GM12878 (cell line): ENCODE measurements around the gene UBR3. TPM values are rescaled to one million over a fixed set of nuclear protein-coding genes. Genes with fewer than 3 reads are reported as not detected.

ENCODE experiments used
- ATAC-seq: fragments of 200-7000 bp; cut with Tn5 transposase; 3 replicates; pipeline ENCODE4 v1.9.1; 2020; ENCODE audit warnings: mild to moderate bottlenecking, moderate library complexity
- BruUV-seq: library from RNA; stranded (reverse); fragments of 400-500 nt; replicated peaks from 2 replicates; lab custom pipeline; 2021; lab: Mats Ljungman, UMichigan
- CTCF ChIA-PET: fragments of 300-600 bp; sonication (Branson Sonifier 250); formaldehyde crosslinking; extraction: SDS; loops from one replicate; lab custom pipeline; 2021; ENCODE audit warnings: inconsistent platforms; lab: Yijun Ruan, JAX
- POLR2A ChIA-PET: fragments of 350-600 bp; formaldehyde crosslinking; extraction: SDS; loops from one replicate; lab custom pipeline; 2021; ENCODE audit warnings: inconsistent platforms; lab: Charles Lee
- RAD21 ChIA-PET: fragments of 300-600 bp; sonication (Branson Sonifier 250); formaldehyde crosslinking; loops from one replicate; lab custom pipeline; 2023; ENCODE audit warnings: antibody characterized with exemption; ENCODE audit not compliant: unreplicated experiment; lab: Charles Lee
- SMC1A ChIA-PET: fragments of 300-600 bp; sonication (Branson Sonifier 250); formaldehyde crosslinking; loops from one replicate; lab custom pipeline; 2023; ENCODE audit not compliant: unreplicated experiment, uncharacterized antibody; lab: Charles Lee
- DNase-seq: peaks from one replicate; pipeline ENCODE4 v3.0.0-alpha.2; 2011; ENCODE audit warnings: low read depth, low spot score
- FAIRE-seq: peaks from 3 replicates; lab custom pipeline; 2011; peaks lifted over from hg19 to GRCh38; lab: Jason Lieb, UNC
- H2AFZ ChIP-seq: 2 replicates; pipeline ENCODE4 v1.6.0; 2011; ENCODE audit warnings: low read depth, low read length, control low read depth; ENCODE audit not compliant: control insufficient read depth
- H3K27ac ChIP-seq: 2 replicates; pipeline ENCODE4 v1.5.1; 2011; ENCODE audit warnings: control low read depth; ENCODE audit not compliant: control insufficient read depth, insufficient read depth
- H3K27me3 ChIP-seq, 2 experiments: replicated peaks in 1 of 2; 2 replicates each; pipeline versions ENCODE4 v1.6.0 to v1.6.1; 2011; ENCODE audit warnings: low read length in 1 of 2; ENCODE audit not compliant: control insufficient read depth in 2 of 2, insufficient read depth in 2 of 2
- H3K36me3 ChIP-seq, 2 experiments: 2 replicates each; pipeline ENCODE4 v1.5.1; 2011; ENCODE audit warnings: low read length in 1 of 2; ENCODE audit not compliant: control insufficient read depth in 2 of 2, insufficient read depth in 2 of 2
- H3K4me1 ChIP-seq: 2 replicates; pipeline ENCODE4 v1.6.1; 2011; ENCODE audit warnings: mild to moderate bottlenecking, low read length, moderate library complexity, mixed read lengths; ENCODE audit not compliant: control insufficient read depth, insufficient read depth
- H3K4me2 ChIP-seq: 2 replicates; pipeline ENCODE4 v1.6.0; 2011; ENCODE audit warnings: control low read depth; ENCODE audit not compliant: control insufficient read depth, insufficient read depth
- H3K4me3 ChIP-seq: fragments of 200-600 bp; sonication (generic); 2 replicates; pipeline ENCODE4 v1.5.1; 2016
- H3K79me2 ChIP-seq: 2 replicates; pipeline ENCODE4 v1.6.0; 2011; ENCODE audit warnings: low read length; ENCODE audit not compliant: control insufficient read depth, insufficient read depth
- H3K9ac ChIP-seq: 2 replicates; pipeline ENCODE4 v1.8.0; 2011; ENCODE audit warnings: low read length, control low read depth, mixed read lengths; ENCODE audit not compliant: control insufficient read depth, insufficient read depth
- H3K9me3 ChIP-seq: replicated peaks from 3 replicates; pipeline ENCODE4 v1.5.1; 2011; ENCODE audit warnings: mild to moderate bottlenecking, low read length; ENCODE audit not compliant: control insufficient read depth, insufficient read depth
- H4K20me1 ChIP-seq: 2 replicates; pipeline ENCODE4 v1.6.0; 2011; ENCODE audit not compliant: control insufficient read depth, insufficient read depth
- BCL11A ChIP-seq: IDR thresholded peaks from 2 replicates; pipeline ENCODE4 v1.6.1; 2011; ENCODE audit warnings: low read depth, low read length
- BRCA1 ChIP-seq: IDR thresholded peaks from 2 replicates; pipeline ENCODE4 v1.6.1; 2011; ENCODE audit warnings: low read depth, low read length, improper control_type of control experiment
- CEBPB ChIP-seq, 2 experiments: fragments of 150-350 bp in 1 of 2; IDR thresholded peaks; 2 replicates each; pipeline ENCODE4 v1.6.1; 2012 to 2014; ENCODE audit warnings: low read depth in 2 of 2, low read length in 2 of 2, borderline replicate concordance in 1 of 2, inconsistent platforms in 1 of 2
- GABPA ChIP-seq: IDR thresholded peaks from 2 replicates; pipeline ENCODE4 v1.6.1; 2014; ENCODE audit warnings: antibody characterized with exemption, low read depth, mild to moderate bottlenecking, inconsistent platforms
- IKZF2 ChIP-seq, 2 experiments: fragments of 450-650 bp; IDR thresholded peaks; 2 replicates each; pipeline ENCODE4 v1.6.1; 2017; ENCODE audit warnings: mild to moderate bottlenecking in 2 of 2, moderate library complexity in 2 of 2
- MYB ChIP-seq: fragments of 150-350 bp; IDR thresholded peaks from 2 replicates; pipeline ENCODE4 v1.6.1; 2014; ENCODE audit warnings: mild to moderate bottlenecking, low read depth, low read length, borderline replicate concordance
- NBN ChIP-seq: fragments of 450-650 bp; IDR thresholded peaks from 2 replicates; pipeline ENCODE4 v1.6.1; 2016
- POLR2AphosphoS5 ChIP-seq: IDR thresholded peaks from 2 replicates; pipeline ENCODE4 v1.6.1; 2011; ENCODE audit warnings: mild to moderate bottlenecking, low read length, inconsistent platforms
- RBBP5 ChIP-seq: fragments of 200-600 bp; sonication (generic); conservative IDR thresholded peaks from 2 replicates; pipeline ENCODE4 v1.6.1; 2016
- RELA ChIP-seq: fragments of 450-650 bp; IDR thresholded peaks from 2 replicates; pipeline ENCODE4 v1.8.0; 2014; ENCODE audit warnings: borderline replicate concordance; ENCODE audit not compliant: partially characterized antibody
- SMAD1 ChIP-seq: fragments of 450-650 bp; IDR thresholded peaks from 2 replicates; pipeline ENCODE4 v1.6.1; 2018; ENCODE audit warnings: mild to moderate bottlenecking, low read depth; ENCODE audit not compliant: partially characterized antibody
- WRNIP1 ChIP-seq: IDR thresholded peaks from 2 replicates; pipeline ENCODE4 v1.6.1; 2011; ENCODE audit warnings: low read depth, low read length, improper control_type of control experiment, borderline replicate concordance
- ZBED1 ChIP-seq: IDR thresholded peaks from 2 replicates; pipeline ENCODE4 v1.6.1; 2016; ENCODE audit warnings: borderline replicate concordance
- ZNF207 ChIP-seq: fragments of 450-650 bp; IDR thresholded peaks from 2 replicates; pipeline ENCODE4 v1.6.1; 2014; ENCODE audit warnings: antibody characterized with exemption, mild to moderate bottlenecking, borderline replicate concordance
- WGBS: methylation state at CpG from one replicate; pipeline ENCODE4 v1.1.6; 2016; ENCODE audit warnings: low lambda C conversion rate; ENCODE audit not compliant: insufficient replicate concordance, insufficient coverage; ENCODE audit errors: missing lambda C conversion rate; 5-methylcytosine and 5-hydroxymethylcytosine counted together
- in situ Hi-C: fragments of 300-500 bp; cut with MboI; formaldehyde crosslinking; loops from 9 replicates; pipeline ENCODE4 v1.14.3; 2018; ENCODE audit warnings: mixed read lengths
- intact Hi-C: fragments of 100-400 bp; cut with micrococcal nuclease; formaldehyde crosslinking; loops from one replicate; pipeline ENCODE4 v1.14.2; 2022; ENCODE audit not compliant: unreplicated experiment
- polyA plus RNA-seq, 11 experiments: library from polyadenylated mRNA; depleted of rRNA in 4 of 11; unstranded in 6 of 11; stranded (reverse) in 5 of 11; fragments of >200 nt; fragmentation: Nextera tagmentation in 4 of 11; fragmentation: Illumina TruSeq in 1 of 11; extraction: Ambion mirVana in 4 of 11; extraction: Trizol in 1 of 11; gene quantifications; 1 replicate in 1 of 11; 2 replicates in 10 of 11; pipeline versions ENCODE4 v1.2.1 to v1.2.3, GENCODE V29; 2011 to 2016; ENCODE audit warnings: inconsistent platforms in 2 of 11, missing spikeins in 2 of 11, low read depth in 1 of 11
- total RNA-seq, 4 experiments: library from RNA; depleted of rRNA in 3 of 4; stranded (reverse); fragments of >200 nt in 3 of 4; fragmentation: Illumina TruSeq in 1 of 4; extraction: Trizol in 1 of 4; gene quantifications; 2 replicates each; pipeline versions ENCODE4 v1.2.1 to v1.2.3, GENCODE V29; 2013 to 2021
- TF ChIP-seq, protein P1 (sequence below): fragments of 450-650 bp; IDR thresholded peaks from 2 replicates; pipeline ENCODE4 v1.6.1; 2018; ENCODE audit warnings: borderline replicate concordance, mild to moderate bottlenecking; ENCODE audit not compliant: partially characterized antibody
- TF ChIP-seq, protein P2 (sequence below): fragments of 450-650 bp; conservative IDR thresholded peaks from 2 replicates; pipeline ENCODE4 v1.6.1; 2017; ENCODE audit warnings: mild to moderate bottlenecking, moderate library complexity
- TF ChIP-seq, protein P3 (sequence below), 3 experiments: IDR thresholded peaks in 2 of 3; conservative IDR thresholded peaks in 1 of 3; 2 replicates each; pipeline ENCODE4 v1.5.1; 2011; ENCODE audit warnings: low read depth in 3 of 3, low read length in 3 of 3, mild to moderate bottlenecking in 3 of 3, control low read depth in 2 of 3, moderate library complexity in 2 of 3, inconsistent platforms in 1 of 3, mixed read lengths in 1 of 3; ENCODE audit not compliant: control insufficient read depth in 2 of 3, insufficient read depth in 1 of 3; ENCODE audit errors: extremely low read depth in 1 of 3

The UBR3 gene
- total and polyA plus RNA-seq, 10 of the 15 experiments (the other 5 are each of a cell fraction or from before 2014, with no cell fraction given): 3.8 to 22.9 (median 11.2) TPM

DNA sequence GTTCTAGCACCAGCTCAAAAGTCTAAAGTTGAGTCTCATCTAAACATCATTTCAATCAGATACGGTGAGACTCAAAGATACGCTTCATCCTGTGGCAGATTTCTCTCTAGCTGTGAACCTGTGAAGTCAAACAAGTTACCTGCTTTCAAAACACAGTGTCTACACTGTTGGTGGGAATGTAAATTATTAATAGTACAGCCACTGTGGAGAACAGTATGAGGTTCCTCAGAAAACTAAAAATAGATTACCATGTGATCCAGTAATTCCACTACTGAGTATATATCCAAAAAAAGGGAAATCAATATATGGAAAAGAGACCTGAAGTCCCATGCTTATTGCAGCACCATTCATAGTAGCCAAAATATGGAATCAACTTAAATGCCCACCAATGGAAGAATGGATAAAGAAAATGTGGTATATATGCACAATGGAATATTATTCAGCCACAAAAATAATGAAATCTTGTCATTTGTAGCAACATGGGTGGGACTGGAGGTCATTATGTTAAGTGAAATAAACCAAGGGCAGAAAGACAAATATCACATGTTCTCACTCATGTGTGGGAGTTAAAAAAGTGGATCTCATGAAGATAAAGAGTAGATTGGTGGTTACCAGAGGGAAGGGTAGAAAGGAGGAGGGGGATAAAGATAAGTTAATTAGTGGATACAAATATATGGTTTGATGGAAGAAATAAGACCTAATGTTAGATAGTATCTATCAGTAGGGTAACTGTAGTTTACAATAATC, 11.7 kb downstream of the UBR3 start:
- ChIA-PET CTCF (interaction anchor here (0.6 kb wide), 1 partner anchor 1536 kb away, joined by 3 read pairs; no protein-coding TSS in a partner anchor), RAD21 (no interaction called here), POLR2A (interaction anchor here (0.6 kb wide), 1 partner anchor 93 kb away, joined by 4 read pairs; no protein-coding TSS in a partner anchor), SMC1A (interaction anchor here (1.1 kb wide), 1 partner anchor 11 kb away, joined by 3 read pairs; the partner anchor contains the start of gene UBR3)
- in situ Hi-C loops: no loop called here
- no peak for ATAC-seq
- Histone ChIP-seq H4K20me1 (no peaks in the 10 kb centered on the region), H3K4me1 (no peaks in the 10 kb centered on the region), H2AFZ (no peak overlapping the region), H3K79me2 (peaks cover 8% of the 10 kb centered on the region), H3K4me3 (no peak overlapping the region), H3K4me2 (no peak overlapping the region), H3K27ac (no peak overlapping the region), H3K9ac (no peak overlapping the region), H3K27me3 (no peaks in the 10 kb centered on the region), H3K9me3 (no peaks in the 10 kb centered on the region), H3K36me3 (no peaks in the 10 kb centered on the region; a peak in 1 of 4 replicates)
- 98% methylated on average over 2 of the region's 2 CpGs for WGBS
- intact Hi-C loops: no loop called here
- TF ChIP-seq MYB (no peak), RBBP5 (no peak), IKZF2 (IDR thresholded peaks at IDR 0.05) (no peak), SMAD1 (no peak), BCL11A (no peak), BRCA1 (no peak), GABPA (no peak), NBN (no peak), POLR2AphosphoS5 (no peak), ZNF207 (no peak), WRNIP1 (no peak), RELA (no peak), ZBED1 (no peak), CEBPB (IDR thresholded peaks at IDR 0.05; ENCODE audit: borderline replicate concordance in 1 of 2, low read depth in 2 of 2, low read length in 2 of 2) (no peak)
- TF ChIP-seq, protein P1, sequence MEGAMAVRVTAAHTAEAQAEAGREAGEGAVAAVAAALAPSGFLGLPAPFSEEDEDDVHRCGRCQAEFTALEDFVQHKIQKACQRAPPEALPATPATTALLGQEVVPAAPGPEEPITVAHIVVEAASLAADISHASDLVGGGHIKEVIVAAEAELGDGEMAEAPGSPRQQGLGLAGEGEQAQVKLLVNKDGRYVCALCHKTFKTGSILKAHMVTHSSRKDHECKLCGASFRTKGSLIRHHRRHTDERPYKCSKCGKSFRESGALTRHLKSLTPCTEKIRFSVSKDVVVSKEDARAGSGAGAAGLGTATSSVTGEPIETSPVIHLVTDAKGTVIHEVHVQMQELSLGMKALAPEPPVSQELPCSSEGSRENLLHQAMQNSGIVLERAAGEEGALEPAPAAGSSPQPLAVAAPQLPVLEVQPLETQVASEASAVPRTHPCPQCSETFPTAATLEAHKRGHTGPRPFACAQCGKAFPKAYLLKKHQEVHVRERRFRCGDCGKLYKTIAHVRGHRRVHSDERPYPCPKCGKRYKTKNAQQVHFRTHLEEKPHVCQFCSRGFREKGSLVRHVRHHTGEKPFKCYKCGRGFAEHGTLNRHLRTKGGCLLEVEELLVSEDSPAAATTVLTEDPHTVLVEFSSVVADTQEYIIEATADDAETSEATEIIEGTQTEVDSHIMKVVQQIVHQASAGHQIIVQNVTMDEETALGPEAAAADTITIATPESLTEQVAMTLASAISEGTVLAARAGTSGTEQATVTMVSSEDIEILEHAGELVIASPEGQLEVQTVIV: no peak
- TF ChIP-seq, protein P2, sequence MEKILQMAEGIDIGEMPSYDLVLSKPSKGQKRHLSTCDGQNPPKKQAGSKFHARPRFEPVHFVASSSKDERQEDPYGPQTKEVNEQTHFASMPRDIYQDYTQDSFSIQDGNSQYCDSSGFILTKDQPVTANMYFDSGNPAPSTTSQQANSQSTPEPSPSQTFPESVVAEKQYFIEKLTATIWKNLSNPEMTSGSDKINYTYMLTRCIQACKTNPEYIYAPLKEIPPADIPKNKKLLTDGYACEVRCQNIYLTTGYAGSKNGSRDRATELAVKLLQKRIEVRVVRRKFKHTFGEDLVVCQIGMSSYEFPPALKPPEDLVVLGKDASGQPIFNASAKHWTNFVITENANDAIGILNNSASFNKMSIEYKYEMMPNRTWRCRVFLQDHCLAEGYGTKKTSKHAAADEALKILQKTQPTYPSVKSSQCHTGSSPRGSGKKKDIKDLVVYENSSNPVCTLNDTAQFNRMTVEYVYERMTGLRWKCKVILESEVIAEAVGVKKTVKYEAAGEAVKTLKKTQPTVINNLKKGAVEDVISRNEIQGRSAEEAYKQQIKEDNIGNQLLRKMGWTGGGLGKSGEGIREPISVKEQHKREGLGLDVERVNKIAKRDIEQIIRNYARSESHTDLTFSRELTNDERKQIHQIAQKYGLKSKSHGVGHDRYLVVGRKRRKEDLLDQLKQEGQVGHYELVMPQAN: no peak
- TF ChIP-seq, protein P3, sequence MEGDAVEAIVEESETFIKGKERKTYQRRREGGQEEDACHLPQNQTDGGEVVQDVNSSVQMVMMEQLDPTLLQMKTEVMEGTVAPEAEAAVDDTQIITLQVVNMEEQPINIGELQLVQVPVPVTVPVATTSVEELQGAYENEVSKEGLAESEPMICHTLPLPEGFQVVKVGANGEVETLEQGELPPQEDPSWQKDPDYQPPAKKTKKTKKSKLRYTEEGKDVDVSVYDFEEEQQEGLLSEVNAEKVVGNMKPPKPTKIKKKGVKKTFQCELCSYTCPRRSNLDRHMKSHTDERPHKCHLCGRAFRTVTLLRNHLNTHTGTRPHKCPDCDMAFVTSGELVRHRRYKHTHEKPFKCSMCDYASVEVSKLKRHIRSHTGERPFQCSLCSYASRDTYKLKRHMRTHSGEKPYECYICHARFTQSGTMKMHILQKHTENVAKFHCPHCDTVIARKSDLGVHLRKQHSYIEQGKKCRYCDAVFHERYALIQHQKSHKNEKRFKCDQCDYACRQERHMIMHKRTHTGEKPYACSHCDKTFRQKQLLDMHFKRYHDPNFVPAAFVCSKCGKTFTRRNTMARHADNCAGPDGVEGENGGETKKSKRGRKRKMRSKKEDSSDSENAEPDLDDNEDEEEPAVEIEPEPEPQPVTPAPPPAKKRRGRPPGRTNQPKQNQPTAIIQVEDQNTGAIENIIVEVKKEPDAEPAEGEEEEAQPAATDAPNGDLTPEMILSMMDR (IDR thresholded peaks at IDR 0.05 in 2 of 3, conservative IDR thresholded peaks at IDR 0.05 in 1 of 3; ENCODE audit: control insufficient read depth in 2 of 3, extremely low read depth in 1 of 3, insufficient read depth in 1 of 3, low read depth in 3 of 3, low read length in 3 of 3): no peak
- no peak for FAIRE-seq
- no peak for DNase-seq
- BruUV-seq: no TSS peak
